MG63 (cell line): ENCODE measurements around the gene MLKL. TPM values are rescaled to one million over a fixed set of nuclear protein-coding genes. Genes with fewer than 3 reads are reported as not detected.
A peak's percentile ranks its signal among the peaks of the same experiment; 100 is the strongest.
"Not testable (repeated sequence)": the region's sequence is repeated elsewhere in the genome, so short reads cannot be mapped to it uniquely, and the experiment has no call there.

Source experiments
- DNase-seq: peaks from one replicate; pipeline ENCODE4 v3.0.0-alpha.2; 2020
- H3K27me3 ChIP-seq: fragments of 250-450 bp; sonication (Bioruptor Pico); 2 replicates; pipeline ENCODE4 v1.5.1; 2020; ENCODE audit warnings: mild to moderate bottlenecking, moderate library complexity
- H3K36me3 ChIP-seq: fragments of 250-450 bp; sonication (Bioruptor Pico); 2 replicates; pipeline ENCODE4 v1.5.1; 2020; ENCODE audit warnings: mild to moderate bottlenecking, moderate library complexity
- H3K4me3 ChIP-seq: fragments of 250-450 bp; sonication (Bioruptor Pico); 2 replicates; pipeline ENCODE4 v1.5.1; 2020; ENCODE audit warnings: mild to moderate bottlenecking, moderate library complexity
- H3K9me3 ChIP-seq: fragments of 250-450 bp; sonication (Bioruptor Pico); 2 replicates; pipeline ENCODE4 v1.5.1; 2020; ENCODE audit warnings: mild to moderate bottlenecking, moderate library complexity
- total RNA-seq: library from RNA; depleted of rRNA; stranded (reverse); fragments of >200 nt; shearing (Covaris generic); gene quantifications from 2 replicates; pipeline ENCODE4 v1.2.3, GENCODE V29; 2014; ENCODE audit warnings: low replicate concordance

MLKL gene
- total RNA-seq, 1 experiment from 2014 or later, result 8.3 TPM

DNA sequence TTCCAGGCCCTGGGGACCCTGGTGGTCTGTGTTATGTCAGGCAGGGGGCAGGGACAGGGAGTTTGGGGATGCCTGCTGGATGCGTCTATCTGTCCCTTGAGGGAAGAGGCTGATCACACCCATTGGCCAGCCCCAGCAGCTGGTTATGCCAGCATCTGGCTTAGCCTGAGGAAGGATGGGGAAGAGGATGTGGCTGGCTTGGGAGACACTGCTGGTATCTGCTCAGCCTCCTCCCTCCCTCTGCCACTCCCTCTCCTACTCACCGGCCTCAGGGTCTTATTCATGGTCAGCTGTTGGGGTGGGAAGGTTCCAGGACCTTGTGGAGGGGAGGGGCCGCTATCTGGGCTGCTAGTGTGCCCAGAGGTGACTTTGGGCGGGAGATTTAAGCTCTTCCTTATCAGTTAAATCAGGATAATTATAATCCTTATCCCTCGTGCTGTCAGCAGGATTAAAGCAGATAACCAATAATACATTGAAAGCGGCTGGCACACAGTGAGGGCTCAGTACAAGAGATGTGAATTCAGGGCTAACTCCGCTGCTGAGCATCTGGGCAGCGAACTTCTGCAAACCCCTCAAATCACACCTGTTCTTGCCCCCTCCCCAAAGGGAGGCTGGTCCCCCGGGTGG, 36.0 kb upstream of the MLKL start:
- Histone ChIP-seq H3K9me3 (no peaks in the 10 kb centered on the region), H3K27me3 (no peaks in the 10 kb centered on the region), H3K4me3 (no peak overlapping the region), H3K36me3 (no peaks in the 10 kb centered on the region)
- DNase-seq, result no peak

DNA sequence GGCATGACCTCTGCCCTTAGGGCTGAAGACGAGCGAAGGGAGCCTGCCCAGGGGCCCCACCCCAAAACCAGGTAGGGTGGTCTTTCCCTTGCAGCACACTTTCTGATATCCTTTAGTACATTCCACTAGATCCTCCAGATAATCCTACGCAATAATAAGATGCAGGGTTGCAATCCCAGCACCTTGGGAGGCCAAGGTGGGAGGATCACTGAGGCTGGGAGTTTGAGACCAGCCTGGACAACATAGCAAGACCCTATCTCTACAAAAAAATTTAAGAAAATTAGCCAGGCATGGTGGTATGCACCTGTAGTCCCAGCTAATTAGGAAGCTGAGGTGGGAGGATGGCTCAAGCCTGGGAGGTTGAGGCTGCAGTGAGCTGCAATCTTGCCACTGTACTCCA, 34.9 kb upstream of the MLKL start:
- H3K4me3 ChIP-seq, result no peak overlapping the region
- H3K27me3 ChIP-seq, result no peaks in the 10 kb centered on the region
- DNase-seq, result no peak

DNA sequence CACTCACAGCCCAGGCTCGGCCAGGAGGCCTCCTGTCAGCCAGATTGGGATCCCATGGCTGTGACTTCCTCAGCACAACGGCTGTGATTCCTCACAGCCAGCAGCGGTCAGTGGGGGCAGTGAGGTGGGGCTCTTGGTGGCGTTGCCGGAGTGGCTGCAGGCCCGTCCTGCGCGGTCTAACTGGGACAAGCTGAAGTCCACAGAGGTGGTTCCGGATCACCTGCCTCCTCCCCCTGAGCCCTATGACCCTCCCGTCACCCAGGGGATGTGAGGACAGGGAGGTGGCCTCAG, 34.4 kb upstream of the MLKL start:
- no peaks in the 10 kb centered on the region for H3K27me3 ChIP-seq
- no peak for DNase-seq
- no peaks in the 10 kb centered on the region for H3K9me3 ChIP-seq
- H3K36me3 ChIP-seq, result no peaks in the 10 kb centered on the region
- no peak overlapping the region for H3K4me3 ChIP-seq

More for the DNA sequence above, 34.9 kb upstream of the MLKL start:
- Histone ChIP-seq H3K36me3 (no peaks in the 10 kb centered on the region), H3K9me3 (no peaks in the 10 kb centered on the region)

DNA sequence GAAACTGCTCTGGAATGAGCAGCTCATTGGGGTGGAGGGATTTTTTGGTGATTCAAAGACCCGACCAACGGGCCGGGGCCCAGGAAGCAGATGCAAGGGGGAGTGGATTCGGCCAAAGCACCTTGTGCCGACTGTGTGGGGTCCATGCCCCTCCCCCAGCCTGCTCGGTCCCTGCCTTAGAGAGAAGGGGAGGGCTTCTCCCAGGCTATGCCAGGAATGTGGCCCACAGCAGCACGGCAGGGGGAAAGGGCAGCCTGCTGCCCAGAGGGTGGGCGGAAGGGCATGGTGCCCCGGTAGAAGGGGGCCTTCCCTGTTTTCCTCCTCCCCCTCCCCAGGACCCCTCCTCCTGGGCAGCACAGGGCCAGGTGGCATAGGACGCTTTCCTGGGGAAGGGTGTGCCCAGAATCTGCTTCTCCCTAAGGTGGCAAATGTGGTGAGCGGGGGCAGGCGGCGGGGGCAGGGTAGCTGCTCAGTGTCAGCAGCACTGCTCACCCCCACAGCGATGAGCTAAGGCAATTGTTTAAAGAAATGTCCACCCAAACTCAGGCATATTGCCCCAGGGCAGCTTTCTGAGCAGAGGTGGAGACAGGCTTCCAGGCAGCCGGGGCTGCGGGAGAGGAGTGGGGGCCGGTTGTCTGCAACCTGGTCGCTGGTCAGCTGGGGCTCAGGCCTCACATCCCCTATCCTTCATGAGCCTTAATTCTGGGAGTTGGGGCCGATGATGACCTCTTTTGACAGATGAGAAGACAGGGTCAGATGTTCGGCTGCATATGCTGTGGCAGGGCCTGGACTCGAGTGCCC, 33.9 kb upstream of the MLKL start:
- DNase-seq, result no peak
- Histone ChIP-seq H3K36me3 (no peaks in the 10 kb centered on the region), H3K27me3 (no peaks in the 10 kb centered on the region), H3K9me3 (no peaks in the 10 kb centered on the region), H3K4me3 (no peak overlapping the region)

DNA sequence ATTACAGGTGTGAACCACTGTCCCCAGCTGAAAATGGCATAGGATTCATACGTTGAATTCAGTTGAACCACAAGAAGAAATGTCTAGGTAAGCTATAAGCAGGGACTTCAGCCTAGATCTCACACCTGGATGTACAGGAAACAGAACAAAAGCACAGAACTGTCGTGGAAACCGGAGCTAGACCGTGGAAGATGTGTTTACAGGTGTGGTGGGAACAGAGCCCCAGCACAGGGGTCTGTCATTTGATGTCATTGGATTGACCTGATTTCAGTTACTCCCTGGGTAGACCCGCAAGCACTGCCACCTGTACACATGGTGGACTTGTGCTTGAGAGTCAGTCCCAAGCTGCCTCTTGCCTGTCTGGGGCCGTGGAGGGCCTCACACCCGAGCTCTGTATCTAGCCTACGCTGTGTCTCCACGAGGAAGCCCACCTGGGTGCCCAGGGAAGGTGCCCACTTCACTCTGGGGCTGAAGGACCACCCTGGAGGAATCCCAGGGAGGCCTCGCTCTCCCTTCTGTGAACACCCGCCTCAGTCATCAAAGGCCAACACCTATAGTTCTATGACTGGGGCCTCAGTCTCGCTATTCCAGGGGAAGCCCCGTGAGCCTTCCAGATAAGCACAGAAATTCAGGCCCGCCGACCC, 32.2 kb upstream of the MLKL start:
- H3K36me3 ChIP-seq, result no peaks in the 10 kb centered on the region
- H3K27me3 ChIP-seq, result no peaks in the 10 kb centered on the region
- H3K4me3 ChIP-seq, result no peak overlapping the region
- no peak for DNase-seq
- H3K9me3 ChIP-seq, result no peaks in the 10 kb centered on the region

DNA sequence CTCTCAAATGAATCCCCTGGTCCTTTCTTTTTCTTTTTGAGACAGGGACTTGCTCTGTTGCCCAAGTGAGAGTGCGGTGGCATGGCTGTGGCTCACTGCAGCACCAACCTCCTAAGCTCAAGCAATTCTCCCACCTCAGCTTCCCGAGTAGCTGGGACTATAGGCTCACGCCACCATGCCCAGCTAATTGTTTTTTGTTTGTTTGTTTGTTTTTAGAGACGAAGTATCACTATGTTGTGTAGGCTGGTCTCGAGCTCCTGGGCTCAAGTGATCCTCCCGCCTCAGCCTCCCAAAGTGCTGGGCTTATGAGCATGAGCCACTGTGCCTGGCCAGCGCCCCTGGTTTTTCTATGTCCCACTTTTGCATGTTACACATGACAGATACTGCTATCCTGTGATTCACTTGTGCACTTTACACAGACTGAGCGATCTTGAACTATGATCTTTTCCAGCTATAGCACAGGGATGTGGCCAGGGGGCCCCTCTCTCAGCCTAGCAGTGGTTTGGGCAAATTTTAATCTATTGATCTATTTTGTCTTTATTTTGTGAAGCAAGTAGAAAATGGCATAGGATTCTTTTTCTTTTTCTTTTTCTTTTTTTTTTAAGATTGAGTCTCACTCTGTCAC, 31.3 kb upstream of the MLKL start:
- DNase-seq, result no peak
- Histone ChIP-seq H3K9me3 (no peaks in the 10 kb centered on the region), H3K4me3 (no peak overlapping the region), H3K27me3 (no peaks in the 10 kb centered on the region), H3K36me3 (no peaks in the 10 kb centered on the region)

DNA sequence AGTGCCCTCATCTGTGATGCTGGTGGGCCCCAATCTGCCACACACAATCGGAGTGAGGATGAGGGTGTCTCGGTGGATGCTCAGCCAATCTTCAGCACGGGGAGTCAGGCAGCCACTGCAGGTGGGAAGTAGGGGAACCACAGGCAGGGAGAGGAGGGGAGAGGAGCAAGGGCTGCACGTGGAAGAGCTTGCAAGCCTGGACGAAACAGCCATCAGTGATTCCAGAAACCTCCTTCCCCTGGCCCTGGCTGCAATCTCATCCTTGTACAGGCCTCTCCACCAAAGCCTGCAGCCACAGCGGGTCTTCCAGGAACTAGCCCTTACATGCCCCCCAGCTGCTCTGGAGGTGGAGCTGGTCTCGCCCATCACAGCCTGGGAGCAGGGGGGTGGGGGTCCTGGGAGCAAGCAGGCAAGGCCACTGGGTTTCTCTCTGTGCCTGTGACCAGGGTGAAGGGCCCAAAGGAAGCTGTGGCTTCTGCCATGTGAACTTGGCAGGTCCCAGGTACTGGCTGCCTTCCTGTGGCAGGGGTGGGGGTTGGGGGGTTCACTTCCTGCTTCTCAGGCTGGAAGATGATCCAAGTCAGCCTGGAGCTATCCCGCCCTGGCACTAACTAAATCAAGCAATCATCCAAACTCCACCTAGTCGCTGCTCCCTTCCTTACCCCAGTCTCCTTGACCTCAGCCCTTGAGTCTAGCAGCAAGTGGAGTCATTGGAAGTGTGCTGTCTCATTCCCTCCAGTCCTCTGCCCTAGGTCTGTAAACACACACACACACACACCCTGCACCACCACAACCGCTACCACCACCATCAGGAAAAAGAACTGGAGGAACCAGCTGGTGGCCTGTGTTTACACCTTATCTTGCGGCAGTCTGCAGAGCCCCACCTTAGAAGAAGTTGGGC, 29.4 kb upstream of the MLKL start:
- Histone ChIP-seq H3K36me3 (no peaks in the 10 kb centered on the region), H3K9me3 (no peaks in the 10 kb centered on the region), H3K4me3 (no peak overlapping the region), H3K27me3 (no peaks in the 10 kb centered on the region)
- DNase-seq, result peak; percentile 33

DNA sequence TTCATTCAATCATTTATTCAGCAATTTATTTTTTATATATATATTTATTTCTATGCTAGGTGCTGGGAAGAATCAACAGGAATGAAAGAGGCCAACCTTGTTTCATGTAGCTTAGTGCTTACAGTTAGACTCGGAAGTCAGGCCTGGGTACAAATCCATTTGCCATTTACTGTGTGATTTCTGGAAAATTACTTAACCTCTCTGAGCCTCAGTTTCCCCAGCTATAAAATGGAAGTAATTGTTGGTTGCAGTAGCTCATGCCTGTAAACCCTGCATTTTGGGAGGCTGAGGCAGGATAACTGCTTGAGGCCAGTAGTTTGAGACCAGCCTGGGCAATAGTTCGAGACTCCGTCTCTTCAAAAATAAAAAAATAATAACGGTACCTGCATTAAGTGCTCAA, 27.2 kb upstream of the MLKL start:
- Histone ChIP-seq H3K27me3 (no peaks in the 10 kb centered on the region), H3K4me3 (no peak overlapping the region), H3K36me3 (no peaks in the 10 kb centered on the region), H3K9me3 (no peaks in the 10 kb centered on the region)
- no peak for DNase-seq

DNA sequence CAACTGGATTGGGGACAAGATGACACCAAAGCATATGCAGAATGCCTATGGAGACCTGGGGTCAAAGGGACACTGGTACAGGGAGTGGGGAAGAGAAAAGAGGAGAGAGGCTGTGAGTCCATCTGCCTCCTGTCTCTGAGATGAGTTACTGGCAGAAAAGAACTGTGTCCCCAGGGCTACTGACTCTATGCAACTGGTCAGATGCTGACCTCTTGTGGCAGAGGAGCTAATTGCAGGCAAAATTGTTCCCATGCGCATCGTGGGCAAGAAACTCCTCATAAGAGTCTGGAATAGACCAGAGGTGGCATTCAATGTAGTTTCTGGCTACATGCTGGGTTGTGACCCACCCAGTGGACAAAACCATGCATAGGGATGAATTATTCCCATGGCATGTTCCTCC, 26.1 kb upstream of the MLKL start:
- no peak for DNase-seq
- H3K36me3 ChIP-seq, result no peaks in the 10 kb centered on the region
- no peak overlapping the region for H3K4me3 ChIP-seq
- H3K9me3 ChIP-seq, result no peaks in the 10 kb centered on the region
- H3K27me3 ChIP-seq, result no peaks in the 10 kb centered on the region

DNA sequence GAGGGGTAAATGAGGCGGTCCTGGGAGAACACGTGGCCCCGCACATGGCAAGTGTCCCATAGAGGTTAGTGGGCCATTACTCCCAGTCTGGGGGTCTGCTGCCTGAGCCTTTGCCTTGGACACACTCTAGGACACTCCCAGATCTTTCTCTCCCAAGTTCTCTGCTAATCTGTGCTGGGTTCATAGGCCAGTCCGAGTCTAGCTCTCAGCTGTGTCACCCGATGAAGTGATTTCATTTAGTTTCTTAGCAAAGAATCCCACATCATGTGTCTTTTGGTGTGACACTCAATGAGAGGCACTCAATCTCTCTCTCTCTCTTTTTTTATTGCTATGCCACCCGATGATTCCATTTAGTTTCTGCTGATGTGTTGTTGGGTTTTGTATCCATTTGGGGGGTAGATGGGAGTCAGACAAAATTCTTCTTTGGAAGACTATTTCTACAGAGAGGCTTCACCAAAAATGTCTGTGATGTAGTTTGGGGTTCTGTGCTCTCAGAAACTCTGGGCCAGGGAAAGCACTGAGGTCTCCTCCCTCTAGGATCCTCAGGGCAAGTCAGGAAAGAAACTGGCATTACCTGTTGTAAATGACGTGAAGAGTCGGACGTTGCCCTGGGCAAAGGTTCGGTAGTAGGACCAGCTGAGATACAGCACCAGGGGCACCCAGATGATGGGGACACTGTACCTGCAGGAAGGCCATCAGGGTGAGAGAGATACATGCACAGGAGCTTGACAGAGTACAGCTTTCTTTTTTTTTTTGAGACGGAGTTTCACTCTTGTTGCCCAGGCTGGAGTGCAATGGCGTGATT, 25.2 kb upstream of the MLKL start:
- H3K36me3 ChIP-seq, result no peaks in the 10 kb centered on the region
- H3K4me3 ChIP-seq, result no peak overlapping the region
- H3K9me3 ChIP-seq, result no peaks in the 10 kb centered on the region
- no peak for DNase-seq
- H3K27me3 ChIP-seq, result no peaks in the 10 kb centered on the region

DNA sequence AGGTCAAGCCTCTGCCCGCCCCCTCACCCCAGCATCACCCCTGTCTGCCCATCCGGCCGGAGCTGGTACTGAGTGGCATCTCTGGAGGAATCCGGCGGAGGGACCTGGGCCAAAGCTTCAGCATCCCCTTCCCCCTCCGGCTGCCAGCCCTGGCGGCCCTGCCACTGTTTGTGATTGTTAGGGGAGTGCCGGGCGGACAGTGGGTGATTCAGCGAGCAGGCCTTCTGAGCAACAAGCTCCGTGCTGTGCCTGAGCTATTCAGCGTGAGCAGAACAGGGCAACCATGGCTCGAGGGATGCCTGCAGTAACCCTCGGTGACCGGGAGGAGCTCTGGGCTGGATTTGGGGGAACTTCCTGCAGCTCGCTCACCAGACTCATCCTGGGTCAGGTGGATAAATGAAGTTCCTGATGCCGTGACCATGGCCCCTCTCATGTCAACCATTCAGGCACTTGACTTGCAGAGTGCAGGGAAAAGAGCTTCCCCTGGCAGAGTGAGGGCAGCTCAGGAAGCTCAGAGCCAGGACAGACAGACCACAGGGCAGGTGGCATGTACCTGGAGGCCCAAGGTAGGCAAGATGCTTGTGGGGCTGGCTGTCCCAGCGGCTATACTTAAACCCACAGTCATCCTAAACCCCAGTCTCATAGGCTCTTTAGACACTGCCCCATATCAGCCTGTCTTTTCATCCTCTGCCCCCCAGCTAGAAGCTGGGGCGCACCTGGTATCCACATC, 24.3 kb upstream of the MLKL start:
- no peak overlapping the region for H3K4me3 ChIP-seq
- peak; percentile 74 for DNase-seq

DNA sequence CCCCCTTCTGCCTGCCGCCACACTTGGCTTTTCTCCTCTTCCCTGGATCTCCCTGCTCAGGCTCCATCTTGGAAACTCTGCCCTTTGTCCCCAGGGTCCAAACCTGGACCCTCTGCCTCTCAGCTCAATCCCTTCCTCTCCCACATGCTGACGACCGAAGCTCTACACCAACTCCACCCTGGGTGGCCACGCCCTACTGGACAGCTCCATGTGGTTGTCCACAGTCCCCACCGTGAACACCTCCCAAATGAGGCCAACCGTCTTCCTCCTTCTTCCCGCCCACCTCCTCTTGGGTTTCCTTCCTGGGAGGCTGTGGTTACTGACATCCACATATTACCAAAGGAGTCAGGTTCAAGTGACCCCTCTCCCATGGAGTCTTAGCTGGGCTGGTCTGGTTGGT, 22.6 kb upstream of the MLKL start:
- DNase-seq, result no peak
- Histone ChIP-seq H3K27me3 (no peaks in the 10 kb centered on the region), H3K36me3 (no peaks in the 10 kb centered on the region), H3K9me3 (no peaks in the 10 kb centered on the region), H3K4me3 (no peak overlapping the region)

More for the DNA sequence above, 24.3 kb upstream of the MLKL start:
- Histone ChIP-seq H3K9me3 (no peaks in the 10 kb centered on the region), H3K36me3 (no peaks in the 10 kb centered on the region), H3K27me3 (no peaks in the 10 kb centered on the region)

DNA sequence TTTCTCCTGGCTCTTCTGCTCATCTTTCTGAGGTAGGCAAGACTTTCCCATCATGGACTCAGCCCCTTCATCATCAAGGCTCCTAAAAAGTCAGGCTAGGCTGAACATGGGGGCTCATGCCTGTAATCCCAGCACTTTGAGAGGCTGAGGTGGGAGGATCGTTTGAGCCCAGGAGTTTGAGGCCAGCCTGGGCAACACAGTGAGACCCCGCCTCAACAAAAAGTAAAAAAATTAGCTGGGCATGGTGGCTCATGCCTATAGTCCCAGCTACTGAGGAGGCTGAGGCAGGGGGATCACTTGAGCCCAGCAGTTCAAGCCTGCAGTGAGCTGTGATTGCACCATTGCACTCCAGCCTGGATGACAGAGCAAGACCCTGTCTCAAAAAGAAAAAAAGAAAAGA, 21.5 kb upstream of the MLKL start:
- not testable (repeated sequence) for H3K4me3 ChIP-seq, H3K36me3 ChIP-seq, H3K9me3 ChIP-seq, DNase-seq, H3K27me3 ChIP-seq

DNA sequence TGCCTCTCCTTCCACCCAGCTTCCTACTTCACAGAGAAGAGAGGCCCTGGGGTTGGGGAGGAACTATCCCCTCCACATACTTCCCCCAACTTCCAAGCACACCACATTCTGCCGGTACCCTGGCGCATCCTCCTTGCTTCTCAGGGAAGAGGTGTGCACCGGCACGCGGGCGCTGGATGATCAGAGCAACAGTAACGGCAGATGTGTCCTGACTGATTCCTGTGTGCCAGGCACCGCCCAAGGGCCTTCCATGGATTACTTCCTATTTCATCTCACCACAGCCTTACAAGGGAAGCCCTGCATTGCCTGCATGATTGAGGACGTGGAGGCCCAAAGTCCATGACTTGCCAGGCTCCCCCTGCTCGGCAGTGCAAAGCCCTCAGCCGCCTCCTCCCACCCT, 21.1 kb upstream of the MLKL start:
- H3K27me3 ChIP-seq, result no peaks in the 10 kb centered on the region
- no peaks in the 10 kb centered on the region for H3K9me3 ChIP-seq
- no peak overlapping the region for H3K4me3 ChIP-seq
- no peaks in the 10 kb centered on the region for H3K36me3 ChIP-seq
- DNase-seq, result no peak

DNA sequence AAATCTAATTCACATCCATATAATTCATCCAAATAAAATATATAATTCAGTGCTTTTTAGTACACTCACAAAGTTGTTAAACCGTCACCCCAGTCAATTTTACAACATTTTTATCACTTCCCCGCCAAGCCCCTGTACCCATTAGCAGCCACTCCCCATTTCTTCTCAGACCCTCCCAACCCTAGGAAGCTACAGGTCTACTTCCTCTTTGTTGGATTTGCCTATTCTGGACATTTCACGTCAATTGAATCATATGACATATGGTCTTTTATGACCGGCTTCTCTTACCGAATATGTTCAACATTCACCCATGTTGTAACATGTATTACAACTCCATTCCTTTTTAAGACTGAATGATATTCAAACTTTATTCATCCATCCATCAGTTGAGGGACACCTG, 19.9 kb upstream of the MLKL start:
- DNase-seq, result no peak
- Histone ChIP-seq H3K36me3 (no peaks in the 10 kb centered on the region), H3K27me3 (no peaks in the 10 kb centered on the region), H3K4me3 (no peak overlapping the region), H3K9me3 (no peaks in the 10 kb centered on the region)
